ENCODE data around the gene FASN.
A peak's percentile ranks its signal among the peaks of the same experiment; 100 is the strongest.
"Not testable (repeated sequence)": the region's sequence is repeated elsewhere in the genome, so short reads cannot be mapped to it uniquely, and the experiment has no call there.

FASN gene

DNA sequence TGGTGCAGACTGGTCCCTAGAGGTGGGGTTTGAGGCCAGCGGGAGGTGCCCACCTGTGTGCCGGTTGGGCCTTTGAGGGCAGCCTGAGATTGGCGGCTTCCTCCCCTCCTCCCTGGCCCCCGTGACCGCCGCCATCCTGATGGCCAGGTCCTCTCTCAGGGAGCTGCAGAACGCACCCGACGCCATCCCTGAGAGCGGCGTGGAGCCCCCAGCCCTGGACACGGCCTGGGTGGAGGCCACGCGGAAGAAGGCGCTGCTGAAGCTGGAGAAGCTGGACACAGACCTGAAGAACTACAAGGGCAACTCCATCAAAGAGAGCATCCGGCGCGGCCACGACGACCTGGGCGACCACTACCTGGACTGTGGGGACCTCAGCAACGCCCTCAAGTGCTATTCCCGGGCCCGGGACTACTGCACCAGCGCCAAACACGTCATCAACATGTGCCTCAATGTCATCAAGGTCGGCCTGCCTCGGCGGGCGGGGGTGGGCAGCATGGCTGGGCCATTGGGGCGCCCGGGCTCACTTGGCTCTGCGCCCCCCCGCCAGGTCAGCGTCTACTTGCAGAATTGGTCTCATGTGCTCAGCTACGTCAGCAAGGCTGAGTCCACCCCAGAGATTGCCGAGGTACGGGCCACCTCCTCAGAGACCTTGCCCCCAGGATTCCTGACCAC lies 43.5 kb downstream of the FASN start:
- DNase-seq: peak in 1 of 2 experiments; percentile 3

DNA sequence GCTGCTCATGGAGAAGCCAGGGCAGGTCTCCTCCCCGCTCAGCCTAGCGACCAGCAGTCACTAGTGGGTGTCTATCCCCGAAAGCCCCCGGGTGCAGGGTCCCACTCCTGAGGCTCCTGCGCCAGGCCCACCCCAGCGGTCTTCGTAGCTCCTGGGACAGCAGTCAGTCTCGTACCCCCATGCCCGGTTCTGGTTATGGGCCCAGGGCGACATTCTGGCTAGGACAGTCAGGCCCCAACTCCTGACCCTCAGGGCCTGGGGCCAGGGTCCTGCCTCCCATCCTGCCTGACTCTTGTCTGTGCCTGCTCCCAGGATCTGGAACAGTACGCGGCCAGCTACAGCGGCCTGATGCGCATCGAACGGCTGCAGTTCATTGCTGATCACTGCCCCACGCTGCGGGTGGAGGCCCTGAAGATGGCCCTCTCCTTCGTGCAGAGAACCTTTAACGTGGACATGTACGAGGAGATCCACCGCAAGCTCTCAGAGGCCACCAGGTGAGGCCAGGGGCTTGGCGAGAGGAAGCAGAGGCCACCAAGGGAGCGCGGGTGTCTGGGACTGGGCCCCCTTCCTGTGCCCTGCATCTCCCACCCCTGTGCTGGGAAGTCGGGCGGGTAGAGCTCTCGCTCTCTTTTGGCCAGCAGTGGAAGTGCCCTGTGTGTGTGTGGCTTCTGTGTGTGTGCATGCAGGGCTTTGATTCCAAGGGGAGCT lies 44.3 kb downstream of the FASN start:
- DNase-seq: no peak

DNA sequence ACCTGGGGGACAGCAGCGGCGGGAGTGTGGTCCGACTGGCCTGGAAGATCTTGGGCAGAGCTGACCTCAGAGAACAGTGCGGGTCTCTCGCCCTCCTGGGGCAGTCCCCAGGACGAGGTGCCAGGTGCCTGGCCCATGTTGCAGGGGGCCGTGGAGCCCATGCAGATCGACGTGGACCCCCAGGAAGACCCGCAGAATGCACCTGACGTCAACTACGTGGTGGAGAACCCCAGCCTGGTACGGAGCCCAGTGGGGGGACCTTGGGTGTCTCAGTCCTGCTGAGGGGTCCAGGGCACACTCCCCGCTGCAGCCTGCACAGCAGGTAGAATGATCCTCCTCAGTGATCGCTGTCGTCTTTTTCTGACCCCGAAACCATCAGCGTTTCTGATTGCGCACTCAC lies 44.9 kb downstream of the FASN start:
- DNase-seq: no peak

DNA sequence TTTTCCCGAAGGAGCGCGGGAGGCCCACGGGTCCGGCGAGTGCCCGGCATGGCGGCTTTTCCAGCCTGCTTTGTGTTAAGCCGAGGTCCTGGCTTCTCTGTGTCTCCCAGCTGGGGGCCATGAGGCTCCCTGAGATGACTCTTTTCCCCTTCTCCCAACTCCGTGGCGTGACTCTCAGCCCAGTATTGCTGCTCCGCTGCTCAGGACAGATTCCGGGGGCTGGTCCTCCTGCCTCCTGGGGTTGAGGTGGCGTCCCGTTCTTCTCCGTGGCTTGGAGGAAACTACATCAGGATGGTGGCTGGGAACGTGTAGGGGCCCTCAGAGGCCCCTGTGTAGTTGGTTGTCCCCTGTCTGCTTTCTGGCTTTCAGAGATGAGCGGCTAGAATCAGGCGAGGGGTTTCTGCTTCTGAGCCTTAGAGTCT lies 45.4 kb downstream of the FASN start:
- no peak for DNase-seq

DNA sequence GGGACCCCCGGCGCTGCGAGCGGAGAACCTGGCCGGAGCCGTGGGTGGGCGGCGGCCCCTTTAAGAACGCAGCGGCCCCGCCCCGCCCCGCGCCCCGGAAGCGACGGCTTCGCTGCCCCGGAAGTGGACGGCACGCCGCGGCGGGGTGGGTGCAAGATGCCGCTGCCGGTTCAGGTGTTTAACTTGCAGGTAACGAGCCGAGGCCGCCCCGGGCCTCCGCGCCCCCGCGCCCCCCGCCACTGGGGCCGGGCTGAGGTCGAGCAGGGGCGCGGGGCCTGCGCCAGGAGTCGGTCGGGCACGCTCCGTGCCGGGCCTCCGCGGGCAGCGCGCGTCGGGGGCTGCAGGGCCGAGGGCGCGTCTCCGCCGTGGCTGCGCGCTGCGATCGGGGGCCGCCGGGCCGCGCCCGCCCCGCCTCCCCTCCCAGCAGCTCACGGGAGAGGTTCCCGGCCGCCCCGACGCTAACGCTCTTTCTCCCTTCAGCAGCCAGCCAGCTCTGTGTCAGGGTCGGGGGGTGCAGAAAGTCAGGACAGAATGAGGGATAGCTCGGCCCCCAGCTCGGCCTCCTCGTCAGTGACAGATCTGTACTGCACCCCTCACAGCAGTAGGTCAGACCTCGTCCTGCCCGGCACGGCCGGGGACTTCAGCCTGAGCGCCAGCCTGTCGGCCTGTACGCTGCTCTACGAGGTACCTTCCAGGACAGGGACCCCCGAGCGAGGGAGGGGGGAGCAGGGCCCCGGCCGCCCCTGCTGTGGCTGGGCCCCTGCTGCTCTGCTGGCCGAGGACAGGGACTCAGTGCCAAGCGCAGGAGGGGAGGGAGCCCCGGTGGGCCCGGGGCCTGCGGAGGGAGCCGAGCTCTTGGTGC lies 46.0 kb downstream of the FASN start, which contains the start of the genes GPS1 and RFNG:
GPS1 (plus strand) TSS at position 123 of the 862 bp plus-strand sequence; CDS start at position 157, 34 bp downstream.
RFNG (minus strand) TSS at position 36 of the 862 bp plus-strand sequence. CDS start 45 bp downstream, outside the sequence.
- peak; percentile 85 to 87 for DNase-seq

DNA sequence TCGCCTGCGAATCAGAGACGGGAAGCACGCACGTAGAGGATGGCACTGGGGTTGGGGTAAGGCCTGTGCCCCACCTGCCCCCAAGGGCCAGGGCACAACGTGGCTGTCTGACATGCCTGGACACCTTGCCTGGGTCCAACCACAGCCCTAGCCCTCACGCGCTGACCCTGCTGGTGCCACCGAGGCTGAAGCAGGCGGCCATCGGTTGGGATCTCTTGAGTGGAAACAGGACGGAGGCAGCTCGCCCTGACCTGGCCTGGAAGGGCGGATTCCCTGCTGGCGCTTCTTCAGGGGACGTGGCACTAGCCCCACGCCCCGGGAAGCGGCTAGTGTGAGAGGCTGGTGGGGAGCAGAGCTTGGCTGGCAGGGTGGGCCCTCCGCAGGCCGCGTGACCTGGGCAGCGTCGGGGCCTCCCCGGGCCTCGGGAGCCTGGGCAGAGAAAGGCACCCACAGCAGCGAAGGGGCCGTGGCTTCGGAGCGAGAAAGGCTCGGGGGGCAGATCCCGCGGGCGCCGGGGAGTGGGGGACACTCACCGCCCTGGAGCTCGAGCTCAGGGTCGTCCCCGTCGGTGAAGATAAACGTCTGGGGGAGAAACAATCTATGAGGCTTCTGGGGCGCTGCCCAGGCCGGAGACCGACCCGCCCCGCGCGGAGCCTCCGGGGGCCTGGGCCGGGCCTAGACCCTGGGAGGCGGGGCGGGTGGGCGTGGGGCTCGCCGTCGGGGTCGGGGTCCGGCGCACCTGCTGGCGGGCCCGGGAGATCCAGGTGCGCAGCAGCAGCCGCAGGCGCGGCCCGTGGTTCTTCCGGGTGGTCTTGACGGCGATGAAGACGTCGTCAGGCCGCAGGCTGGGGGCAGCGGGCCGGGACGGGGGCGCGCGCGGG lies 47.0 kb downstream of the FASN start:
- DNase-seq: no peak

DNA sequence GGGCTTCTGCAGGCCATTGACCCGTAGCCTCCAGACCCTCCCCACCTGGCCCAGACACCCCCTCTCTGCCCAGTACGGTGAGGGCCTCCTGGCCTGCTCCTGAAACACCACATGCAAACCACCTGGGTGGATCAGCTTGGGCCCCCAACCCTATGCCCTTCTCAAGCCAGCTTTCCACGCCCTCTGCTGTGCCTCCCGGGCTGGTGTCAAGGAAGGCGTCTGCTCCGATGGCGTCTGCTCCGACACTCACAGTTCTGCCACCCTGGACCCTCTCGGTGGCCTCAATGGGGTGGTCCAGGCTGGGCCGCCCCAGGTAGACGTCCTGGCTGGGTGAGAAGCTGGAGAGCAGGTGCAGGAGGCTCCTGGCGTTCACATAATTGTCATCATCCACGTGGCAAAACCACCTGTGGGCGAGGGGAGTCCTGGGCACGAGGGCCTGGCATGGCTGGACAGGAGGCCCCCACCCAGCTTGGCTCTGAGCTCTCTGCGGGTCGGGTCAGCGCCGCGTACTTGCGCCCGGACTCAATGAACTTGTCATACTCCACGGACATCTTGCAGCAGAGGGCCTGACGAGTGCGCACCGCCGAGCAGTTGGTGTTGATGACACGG lies 47.8 kb downstream of the FASN start:
- no peak for DNase-seq

DNA sequence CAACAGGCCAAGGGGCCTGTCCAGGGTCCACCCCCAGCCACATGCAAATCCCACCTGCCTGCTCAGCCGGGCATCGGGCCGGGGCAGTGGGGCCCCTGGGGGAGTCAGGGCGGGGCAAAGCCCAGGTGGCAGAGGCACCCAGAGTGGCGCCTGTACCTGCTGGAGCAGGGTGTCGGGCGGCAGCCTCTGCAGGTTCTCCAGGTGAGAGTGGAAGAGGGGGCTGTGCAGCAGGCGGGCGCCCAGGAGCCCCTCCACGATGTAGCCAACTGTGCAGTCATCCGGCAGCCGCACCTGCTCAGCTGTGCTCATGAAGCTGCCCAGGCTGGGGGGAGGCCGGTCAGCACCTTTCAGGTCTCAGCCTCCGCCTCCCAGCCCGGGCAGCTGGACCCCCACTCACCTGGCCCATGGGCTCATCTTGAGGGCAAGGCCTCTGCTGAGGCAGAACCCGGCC lies 48.5 kb downstream of the FASN start:
- DNase-seq: no peak

DNA sequence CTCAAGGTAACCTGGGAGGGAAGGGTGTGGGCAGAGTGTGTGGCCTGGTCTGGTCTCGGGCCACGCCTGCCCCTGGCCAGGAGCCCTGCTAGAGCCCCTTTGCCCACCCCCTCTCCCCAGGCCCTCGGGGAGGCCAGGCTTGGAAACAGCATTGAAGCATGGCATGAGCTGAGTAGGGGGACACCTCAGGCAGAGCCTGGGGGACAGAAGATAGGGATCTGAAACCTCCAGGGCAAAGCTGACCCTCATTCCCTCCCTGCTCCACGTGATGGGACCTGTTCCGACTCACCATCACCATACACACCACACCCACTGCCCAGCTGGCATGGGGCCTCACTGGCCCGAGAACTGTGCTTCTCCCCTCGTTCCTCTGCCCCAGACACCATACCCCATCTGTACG lies 48.9 kb downstream of the FASN start:
- no peak for DNase-seq

DNA sequence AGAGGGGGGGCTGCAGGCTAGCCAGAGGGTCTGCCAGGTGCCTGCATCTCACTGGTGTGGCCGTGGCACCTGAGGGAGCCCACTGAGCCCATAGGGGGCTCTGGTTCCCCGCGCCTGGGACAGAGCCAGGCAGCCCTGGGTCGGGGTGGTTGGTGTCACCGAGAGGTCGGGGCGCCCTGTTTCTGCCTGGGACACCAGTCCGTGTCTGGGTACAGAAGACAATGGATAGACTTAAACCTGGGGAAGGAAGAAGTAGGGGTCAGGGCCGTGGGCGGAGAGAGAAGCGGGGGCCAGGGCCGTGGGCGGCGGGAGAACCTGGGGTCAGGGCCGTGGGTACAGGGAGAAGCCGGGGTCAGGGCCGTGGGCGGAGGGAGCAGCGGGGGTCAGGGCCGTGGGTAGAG lies 49.5 kb downstream of the FASN start:
- DNase-seq: no peak

DNA sequence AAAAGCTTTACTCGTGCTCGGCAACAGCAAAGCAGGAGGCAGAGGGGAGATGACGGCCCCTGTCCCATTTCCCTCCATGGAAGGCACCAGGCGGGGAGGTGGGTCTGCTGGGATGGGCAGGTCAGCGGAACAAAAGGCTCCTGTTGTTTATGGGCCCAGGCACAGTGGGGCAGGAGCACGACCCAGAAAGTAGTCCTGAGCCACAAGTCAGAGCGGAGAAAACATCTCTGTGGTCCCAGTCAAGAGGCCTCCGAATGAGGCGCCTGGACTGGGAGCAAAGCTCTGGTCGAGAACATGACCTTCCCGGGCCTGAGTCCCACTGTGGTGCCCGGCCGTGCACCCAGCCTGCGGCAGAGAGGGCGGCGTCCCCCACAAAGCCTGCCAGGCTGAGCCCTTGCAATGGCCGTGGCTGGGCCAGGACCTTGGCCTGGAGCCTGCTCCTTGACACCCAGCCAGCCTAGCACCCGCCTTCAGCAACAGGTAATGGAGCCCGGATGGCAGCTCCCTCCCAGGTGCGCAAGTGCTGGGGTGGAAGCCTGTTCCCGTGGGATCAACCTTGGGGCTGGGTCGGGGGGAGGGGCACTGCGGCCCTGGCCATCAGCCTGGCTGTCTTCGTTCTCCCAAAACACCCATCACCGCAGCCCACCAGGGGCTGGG lies 50.0 kb downstream of the FASN start:
- DNase-seq: no peak

DNA sequence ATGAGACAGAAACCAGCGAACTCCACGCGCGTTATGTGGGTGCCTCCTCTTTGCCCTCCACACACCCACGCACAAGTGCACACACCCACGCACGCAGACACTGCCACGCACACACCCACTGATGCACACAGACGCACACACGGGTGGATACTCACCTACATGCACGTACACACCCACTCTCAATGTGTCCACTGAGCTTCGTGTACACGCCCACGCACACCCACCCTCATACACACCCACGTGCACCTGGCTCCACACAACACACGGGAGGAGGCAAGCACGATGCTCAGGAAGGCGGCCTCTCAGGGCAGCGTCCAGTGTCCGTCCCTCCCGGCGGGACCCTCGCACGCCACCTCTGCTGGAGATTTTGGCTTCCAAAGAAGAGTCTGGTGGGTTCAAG lies 50.7 kb downstream of the FASN start:
- no peak for DNase-seq

DNA sequence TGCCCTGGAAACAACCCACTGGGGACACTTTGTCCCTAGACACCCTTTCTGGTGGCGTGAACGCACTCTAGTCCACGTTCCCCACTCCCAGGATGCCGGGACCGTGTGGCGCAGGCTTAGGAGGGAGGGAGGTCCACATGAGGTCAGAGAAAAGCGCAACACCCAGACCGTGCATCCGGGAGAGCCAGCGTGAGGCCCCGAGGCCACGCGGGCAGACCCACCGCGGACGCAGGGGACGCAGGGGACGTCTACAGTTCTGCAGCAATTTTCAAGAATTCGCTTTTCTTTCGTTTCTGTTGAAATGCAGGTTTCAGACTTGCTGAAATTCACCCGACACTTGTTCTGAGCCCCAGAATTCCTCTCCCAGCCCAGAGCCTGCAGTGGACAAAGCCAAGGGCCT lies 51.1 kb downstream of the FASN start:
- no peak for DNase-seq

DNA sequence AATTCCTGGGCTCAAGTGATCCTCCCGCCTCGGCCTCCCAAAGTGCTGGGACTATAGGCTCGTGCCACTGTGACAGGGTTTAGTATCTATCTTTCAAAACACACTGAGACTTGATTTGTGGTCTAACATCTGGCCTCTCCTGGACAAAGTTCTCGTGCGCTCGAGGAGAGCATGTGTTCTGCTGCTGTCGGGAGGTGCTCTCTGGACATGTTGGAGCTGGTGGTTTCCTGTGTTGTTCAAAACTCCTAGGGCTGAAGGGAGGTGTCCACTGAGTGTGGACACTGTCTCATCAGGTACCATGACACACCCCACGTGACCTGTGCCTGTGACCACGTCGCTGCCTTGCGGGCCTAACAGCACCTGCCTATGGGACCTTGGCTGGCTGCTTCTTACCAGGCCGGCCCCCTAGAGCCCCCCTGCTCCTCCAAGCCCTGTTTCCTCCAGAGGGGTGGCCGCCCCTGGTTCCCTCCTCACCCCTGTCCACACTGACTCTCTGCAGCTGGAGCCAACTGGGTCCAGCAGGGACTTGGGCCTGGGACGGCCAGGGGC lies 52.0 kb downstream of the FASN start:
- DNase-seq: no peak

DNA sequence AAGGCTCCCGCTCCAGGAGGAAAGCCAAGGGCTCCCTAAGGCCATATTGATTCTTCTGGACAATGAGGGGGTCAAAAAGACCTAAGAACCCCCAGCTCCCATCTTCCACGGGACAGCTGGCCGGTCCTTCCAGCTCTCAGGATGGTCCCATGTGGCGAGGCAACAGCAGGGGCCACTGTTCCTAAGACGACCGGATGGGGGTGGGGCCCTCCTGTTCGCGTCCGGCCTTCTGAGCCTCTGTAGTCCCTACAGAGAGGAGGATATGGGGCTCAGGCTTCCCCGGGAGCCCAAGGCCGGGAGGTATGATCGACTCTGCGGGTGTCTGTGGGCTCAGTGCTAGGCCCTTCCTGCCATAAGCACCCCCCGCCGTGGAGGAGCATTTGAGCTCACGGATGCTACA lies 54.5 kb downstream of the FASN start:
- DNase-seq: no peak

DNA sequence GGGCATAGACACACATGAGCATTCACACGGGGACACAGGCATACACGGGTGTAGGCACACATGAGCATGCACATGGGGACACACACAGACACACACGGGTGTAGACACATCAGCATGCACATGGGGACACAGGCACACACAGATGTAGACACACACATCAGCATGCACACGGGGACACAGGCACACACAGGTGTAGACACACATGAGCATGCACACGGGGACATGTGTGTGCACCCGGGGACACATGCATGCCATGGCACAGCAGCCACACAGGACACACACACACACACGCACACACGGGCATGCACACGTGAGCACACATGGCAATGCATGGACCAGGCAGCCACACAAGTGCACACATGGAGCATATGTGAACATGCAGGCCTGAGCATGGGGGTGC lies 55.4 kb downstream of the FASN start:
- no peak for DNase-seq

DNA sequence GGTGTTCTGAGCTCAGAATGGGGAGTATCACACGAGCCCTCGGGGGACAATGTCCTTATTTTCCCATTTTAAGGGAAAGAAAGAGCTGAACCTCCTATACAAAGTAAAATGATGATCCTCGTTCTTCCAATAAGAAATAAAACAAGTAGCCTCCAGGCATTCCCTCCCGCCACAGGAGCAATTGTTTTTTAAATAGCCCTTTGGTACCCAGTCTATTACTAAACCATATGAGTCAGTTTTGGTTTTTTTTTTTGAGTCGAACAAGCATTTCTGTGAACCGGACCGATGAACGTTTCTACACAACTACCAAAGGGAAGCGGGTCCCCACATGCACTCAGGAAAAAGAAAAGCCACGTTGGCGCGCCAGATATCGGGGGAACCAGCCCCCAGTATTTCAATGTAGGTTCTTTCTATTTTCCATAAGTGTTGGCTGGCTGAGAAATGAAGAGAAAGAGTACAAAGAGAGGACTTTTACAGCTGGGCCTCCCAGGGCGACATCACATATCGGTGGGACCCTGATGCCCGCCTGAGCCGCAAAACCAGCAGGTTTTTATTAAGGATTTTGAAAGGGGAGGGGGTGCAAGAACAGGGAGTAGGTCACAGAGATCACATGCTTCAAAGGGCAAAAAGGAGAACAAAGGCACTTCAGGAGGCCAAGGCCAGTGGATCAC lies 56.8 kb downstream of the FASN start:
- DNase-seq: no peak

DNA sequence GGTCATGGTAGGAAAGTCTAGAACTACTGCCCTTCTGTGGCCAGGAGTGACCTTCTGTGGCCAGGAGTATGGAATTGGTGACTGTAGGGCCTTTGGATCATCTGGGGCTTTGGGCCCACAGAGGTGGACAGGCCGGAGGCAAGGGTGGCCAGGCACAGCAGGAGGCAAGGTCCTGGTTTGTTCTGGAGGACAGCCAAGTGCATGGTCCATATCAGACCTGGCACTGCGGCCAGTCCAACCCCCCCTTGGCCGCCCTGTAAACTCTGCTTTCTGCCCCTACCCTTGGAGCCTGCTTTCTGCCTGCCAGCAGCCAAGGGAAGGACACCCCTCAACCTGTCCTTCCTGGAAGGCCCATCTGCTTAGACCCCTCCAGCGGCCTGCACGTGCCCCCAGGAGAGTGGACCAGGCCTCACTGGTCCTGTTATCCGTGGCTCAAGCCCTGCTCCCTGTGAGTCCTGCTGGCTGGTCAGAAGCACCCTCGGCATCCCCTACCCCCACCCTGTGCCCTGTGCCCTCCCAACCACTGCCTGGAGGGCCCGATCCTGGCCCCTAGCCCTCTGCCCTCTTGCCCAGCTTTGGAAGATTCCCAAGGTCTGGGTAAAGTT lies 58.2 kb downstream of the FASN start:
- DNase-seq: no peak

DNA sequence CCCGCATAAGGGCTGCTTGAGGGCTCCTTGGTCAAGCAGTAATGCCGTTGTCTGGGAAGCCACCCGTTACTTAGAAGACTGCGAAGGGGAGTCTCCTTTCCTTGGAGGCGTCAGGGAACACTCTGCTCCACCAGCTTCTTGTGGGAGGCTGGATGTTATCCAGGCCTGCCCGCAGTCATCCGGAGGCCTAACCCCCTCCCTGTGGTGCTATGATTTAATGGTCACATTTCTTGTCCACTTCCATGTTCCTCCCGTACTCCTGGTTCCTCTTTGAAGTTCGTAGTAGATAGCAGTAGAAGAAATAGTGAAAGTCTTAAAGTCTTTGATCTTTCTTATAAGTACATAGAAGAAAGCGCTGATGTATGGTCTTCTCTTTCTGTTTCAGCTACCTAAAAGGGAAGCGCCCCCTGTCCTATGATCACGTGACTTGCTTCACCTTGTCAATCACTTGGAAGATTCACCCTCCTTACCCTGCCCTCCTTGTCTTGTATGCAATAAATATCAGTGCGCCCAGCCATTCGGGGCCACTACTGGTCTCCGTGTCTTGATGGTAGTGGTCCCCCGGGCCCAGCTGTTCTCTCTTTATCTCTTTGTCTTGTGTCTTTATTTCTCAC lies 59.1 kb downstream of the FASN start:
- DNase-seq: not testable (repeated sequence)

DNA sequence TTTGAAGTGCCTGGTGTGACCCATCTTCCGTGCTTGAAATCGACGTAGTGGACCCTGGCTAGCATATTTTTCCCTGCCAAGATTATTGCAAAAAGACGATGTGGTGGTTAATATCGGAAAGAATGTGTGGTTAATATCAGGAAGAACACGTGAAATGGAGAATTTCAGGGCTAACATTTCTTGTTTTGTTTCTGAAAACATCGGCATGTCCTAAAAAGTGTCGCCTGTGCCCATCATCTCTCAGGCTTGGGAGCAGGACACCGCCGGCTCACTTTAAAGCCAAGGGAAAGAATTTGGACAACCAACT lies 60.2 kb downstream of the FASN start:
- DNase-seq: no peak

Measured in activated CD4-positive, alpha-beta T cell treated with anti-CD3 and anti-CD28 coated beads, Interleukin-2, amount 50 U/mL, for 48 hours (primary cell).